Stimulated activated CD4-positive, alpha-beta T cell treated with anti-CD3 and anti-CD28 coated beads, Interleukin-12 subunit alpha, Interleukin-12 subunit beta, amount 100 ng/mL, for 48 hours (primary cell): ENCODE data around the gene OR10A5.
"Not testable (repeated sequence)": the region's sequence is repeated elsewhere in the genome, so short reads cannot be mapped to it uniquely, and the experiment has no call there.

Experiments used
- DNase-seq, 3 donors: peaks; one replicate each; pipeline ENCODE4 v3.0.0-alpha.2; 2020; ENCODE audit warnings: low read depth in 2 of 3, low spot score in 1 of 3

The OR10A5 gene

GRCh38 chr11:6875761-6876160, 30.3 kb downstream of the OR10A5 start:
- no peak for DNase-seq

GRCh38 chr11:6876325-6876724, 30.8 kb downstream of the OR10A5 start, which contains the start of gene OR10A4:
Gene OR10A4, plus strand, starts transcription at chr11:6876625. Its CDS starts 23 bp downstream, at chr11:6876648.
- no peak for DNase-seq

- no peak for DNase-seq
These were observed 31.4 kb downstream of the OR10A5 start for GRCh38 chr11:6876914-6877313.

- no peak for DNase-seq
These were observed 37.3 kb downstream of the OR10A5 start for GRCh38 chr11:6882751-6883150.

GRCh38 chr11:6887711-6888110, 42.2 kb downstream of the OR10A5 start:
- DNase-seq: not testable (repeated sequence)

DNA sequence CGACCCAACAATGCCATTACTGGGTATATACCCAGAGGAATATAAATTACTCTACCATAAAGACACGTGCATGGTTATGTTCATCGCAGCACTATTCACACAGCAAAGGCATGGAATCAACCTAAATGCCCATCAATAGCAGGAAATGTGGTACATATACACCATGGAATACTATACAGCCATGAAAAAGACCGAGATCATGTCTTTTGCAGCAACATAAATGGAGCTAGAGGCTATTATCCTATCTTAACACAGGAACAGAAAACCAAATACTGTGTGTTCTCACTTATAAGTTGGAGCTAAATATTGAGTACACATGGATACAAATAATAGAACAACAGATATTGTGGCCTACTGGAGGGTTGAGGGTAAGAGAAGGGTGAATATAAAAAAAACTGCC, 43.3 kb downstream of the OR10A5 start:
- no peak for DNase-seq

DNA sequence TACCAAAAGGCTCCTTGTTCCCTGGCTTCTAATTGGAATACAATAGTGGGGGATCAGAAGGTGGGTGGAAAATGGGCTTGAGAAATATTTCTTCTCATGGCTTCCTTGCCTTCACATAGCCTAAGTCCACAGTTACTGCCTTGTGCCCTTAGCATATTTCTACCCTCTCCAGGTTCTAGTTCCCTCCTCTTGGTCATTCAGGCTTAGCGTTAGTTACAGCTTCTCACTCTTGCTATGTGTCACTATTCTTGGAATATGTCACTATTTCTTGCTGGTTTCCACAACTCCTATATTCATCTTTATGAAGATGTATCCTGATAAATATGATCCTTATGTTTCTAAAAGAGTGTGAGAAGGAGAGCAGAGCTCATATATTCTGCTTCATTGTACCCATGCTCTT, 44.4 kb downstream of the OR10A5 start:
- DNase-seq: no peak

GRCh38 chr11:6892400-6892799, 46.9 kb downstream of the OR10A5 start, which contains the start of gene OR2D2:
Gene OR2D2, minus strand, starts transcription at chr11:6892500. Its CDS starts 0 bp downstream, at chr11:6892500.
- no peak for DNase-seq

DNA sequence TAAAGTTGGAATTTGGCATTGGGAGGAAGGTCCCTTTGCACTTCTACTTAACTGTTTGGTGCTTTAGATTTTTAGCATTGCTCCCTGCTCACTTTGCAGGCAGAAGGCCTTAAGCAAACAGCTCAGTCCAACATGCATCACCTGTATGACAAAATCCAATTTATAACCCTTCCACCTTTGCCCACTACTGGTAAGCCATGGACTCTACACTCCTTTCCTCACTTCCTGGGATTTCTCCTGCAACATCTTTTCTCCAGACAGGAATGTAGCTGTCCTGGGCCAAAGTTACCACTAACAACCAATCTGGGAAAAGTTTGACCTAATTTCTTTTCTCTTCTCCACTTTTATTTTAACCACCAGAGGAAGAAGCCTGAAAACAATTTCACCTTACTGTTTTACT, 48.6 kb downstream of the OR10A5 start:
- DNase-seq: no peak

GRCh38 chr11:6895010-6895409, 49.5 kb downstream of the OR10A5 start:
- DNase-seq: no peak
